Dedifferentiated amniotic fluid mesenchymal stem cell (primary cell): Measurements from ENCODE around the gene DGAT2.
"Not testable (repeated sequence)": the region's sequence is repeated elsewhere in the genome, so short reads cannot be mapped to it uniquely, and the experiment has no call there.

Experiments
- DNase-seq: peaks from one replicate; pipeline ENCODE4 v3.0.0-alpha.2; 2016; ENCODE audit errors: extremely low spot score

DGAT2 gene

DNA sequence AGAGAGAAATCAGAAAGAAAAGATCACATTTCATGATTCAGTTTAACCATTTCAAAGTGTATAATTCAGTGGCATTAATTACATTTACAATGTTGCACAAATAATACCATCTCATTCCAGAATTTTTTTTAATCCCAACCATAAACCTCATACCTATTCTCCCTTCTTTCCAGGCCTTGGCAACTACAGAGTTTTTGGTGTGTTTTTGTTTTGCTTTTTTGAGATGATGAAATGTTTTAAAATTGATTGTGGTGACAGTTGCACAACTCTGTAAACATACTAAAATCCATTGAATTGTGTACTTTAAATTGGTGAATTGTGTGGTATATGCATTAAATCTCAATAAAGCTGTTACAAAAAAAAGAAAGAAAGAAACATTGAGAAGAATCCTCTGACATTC, 13.6 kb upstream of the DGAT2 start:
- not testable (repeated sequence) for DNase-seq

DNA sequence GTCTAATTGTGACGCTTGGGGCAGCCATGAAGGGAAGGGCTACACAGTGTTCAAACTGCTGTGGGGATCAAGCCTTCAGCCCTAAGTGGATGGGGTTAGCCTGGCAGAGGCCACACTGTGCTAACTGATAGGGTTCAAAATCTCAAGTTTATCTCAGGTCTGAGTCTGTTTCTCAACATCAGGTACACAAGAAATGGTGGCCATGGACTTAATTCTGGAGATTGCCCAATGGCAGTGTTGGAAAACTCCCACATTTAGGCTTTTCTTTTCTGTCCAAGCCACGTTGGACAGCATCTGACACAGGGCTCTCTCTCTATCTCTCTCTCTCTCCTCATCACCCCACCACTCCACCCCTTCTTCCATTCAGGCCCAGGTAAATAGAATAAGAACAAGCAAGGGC, 10.9 kb upstream of the DGAT2 start:
- DNase-seq, result no peak

DNA sequence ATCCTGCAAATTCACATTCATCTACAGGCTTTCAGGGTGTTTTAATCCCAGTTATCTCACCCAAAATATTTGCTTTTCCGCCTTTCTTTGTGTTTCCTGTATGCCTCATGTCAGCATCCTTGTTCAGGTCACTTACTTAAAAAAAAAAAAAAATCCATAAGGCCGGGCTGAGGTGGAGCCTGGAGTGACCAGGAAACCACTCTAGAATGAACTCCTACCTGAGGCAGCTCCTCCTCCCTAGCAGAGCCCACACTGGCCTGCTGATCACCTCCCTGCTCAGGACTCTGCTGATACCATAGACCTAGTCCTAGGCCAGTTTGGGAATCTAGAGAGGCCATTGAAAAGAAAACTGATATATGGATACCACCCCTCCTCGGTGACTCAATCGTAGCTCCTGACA, 8.7 kb upstream of the DGAT2 start:
- no peak for DNase-seq

DNA sequence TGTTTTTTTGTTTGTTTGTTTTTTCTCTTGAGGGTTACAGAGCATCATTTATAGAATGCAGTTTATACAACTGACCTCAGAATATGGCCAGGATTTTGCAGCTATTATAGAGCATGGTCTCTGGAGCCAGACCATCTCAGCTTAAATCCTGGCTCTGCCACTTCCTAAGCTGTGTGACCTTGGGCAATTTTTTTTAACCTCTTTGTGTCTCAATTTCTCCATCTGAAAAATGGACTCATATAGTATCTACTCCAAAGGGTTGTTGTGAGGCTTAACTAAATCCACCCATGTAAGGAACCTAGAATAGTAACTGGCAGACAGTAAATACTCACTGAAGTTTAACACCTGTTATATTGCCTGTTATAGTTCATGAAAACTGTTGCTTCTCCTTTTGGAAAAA, 8.3 kb upstream of the DGAT2 start:
- DNase-seq, result no peak

DNA sequence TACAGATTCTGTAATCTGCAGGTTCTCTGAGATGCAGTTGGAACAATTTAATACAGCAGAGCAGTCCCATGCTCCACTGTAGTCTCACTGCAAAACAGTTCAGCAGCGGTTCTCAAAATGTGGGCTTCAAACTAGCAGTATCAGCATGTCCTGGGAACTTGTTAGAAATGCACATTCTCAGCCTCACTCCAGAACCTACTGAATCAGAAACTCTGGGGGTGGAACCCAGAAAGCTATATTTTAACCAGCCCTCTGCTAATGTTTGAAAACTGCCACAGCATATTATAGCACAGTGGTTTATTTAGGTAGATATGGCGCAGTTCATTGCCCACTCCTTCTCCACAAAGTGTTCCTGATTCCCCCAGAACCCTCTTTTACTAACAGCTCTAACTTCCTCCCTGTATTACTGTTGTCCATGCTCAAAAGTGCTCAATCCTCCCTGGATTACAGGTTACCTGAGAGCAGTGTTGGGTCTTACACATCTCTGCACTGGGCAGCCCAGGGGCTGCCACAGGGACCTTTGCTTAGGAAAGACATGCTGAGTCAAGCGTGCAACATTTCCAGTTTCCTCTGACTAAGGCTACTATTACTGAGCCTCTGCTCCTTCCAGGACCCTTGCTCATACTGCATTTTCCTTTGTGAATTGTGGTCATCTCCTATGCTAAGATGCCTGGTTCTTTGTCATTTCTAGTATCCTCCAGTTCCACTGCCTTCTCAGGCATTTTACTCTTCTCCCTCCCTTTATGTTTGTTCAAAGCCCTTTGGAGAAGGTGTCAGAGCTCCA, 7.7 kb upstream of the DGAT2 start:
- no peak for DNase-seq

DNA sequence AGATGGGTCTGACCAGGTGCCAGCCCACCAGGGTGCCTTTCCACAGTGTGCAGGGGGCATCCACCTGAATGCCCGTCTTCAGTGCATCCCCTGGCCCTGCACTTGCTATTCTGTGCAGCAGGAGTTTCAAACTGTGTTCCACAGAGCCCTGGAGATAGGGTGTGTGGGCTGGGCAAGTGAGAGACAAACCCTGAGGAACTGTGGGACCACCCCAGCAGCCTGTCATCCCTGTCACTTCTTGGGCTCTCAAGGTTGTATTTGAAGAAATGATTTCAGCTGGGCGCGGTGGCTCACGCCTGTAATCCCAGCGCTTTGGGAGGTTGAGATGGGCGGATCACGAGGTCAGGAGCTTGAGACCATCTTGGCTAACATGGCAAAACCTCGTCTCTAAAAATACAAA, 6.4 kb upstream of the DGAT2 start:
- DNase-seq, result no peak

DNA sequence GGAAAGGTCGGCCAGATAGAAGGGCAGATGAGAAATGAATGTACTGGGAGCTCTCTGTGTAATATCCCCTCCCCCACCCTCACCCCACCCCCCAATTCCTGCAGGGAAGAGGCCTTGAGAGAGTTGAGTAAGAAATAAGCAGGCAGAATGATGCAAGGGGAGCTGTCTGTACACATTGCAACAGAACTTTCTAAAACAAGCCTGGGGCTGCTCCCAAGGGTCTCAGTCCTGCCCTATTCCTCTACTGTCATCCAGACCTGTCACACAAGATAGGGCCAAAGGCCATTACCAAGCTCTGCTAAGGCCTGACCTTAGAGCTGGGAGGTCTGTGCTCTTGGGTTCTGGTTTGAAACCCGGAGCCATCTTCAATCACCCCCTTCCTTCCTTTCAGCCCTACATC, 5.7 kb upstream of the DGAT2 start:
- peak; percentile 40 for DNase-seq

DNA sequence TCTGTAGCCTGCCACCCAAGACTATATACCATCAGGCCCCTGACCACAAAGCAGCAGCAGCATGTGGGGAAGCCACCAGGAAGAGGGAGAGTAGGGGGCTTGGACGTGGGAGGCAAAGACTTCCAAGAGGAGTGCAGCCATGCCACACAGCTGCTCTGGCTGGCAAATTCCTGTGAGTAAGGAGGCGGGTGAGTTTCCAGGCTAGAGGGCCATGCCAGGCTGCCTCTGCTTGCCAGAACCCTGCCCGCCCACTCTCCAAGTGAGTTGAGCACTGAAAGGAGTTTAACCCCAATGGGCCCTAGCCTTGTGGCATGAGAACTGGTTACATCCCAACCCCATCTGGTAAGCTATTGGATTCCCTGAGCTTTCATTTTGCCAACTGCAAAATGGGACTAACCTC, 4.7 kb upstream of the DGAT2 start:
- no peak for DNase-seq

DNA sequence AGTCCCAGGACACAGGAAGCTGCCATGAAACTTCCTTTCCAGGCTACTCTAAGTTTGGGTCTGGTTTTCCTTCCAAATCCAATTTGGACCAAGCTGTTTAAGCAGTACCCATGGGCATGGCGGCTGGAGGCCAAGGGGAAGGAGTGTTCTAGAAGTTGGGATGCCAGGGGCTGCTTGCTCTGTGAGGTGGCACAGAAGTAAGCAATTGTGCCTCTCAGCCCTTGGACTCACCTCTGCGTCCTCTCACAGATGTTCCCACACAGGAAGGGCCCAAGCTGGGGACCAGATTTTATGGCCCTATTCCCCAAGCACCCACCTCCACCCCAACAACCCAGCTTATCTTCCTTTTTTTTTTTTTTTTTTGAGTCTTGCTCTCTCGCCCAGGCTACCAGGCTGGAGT, 3.5 kb upstream of the DGAT2 start:
- no peak for DNase-seq

DNA sequence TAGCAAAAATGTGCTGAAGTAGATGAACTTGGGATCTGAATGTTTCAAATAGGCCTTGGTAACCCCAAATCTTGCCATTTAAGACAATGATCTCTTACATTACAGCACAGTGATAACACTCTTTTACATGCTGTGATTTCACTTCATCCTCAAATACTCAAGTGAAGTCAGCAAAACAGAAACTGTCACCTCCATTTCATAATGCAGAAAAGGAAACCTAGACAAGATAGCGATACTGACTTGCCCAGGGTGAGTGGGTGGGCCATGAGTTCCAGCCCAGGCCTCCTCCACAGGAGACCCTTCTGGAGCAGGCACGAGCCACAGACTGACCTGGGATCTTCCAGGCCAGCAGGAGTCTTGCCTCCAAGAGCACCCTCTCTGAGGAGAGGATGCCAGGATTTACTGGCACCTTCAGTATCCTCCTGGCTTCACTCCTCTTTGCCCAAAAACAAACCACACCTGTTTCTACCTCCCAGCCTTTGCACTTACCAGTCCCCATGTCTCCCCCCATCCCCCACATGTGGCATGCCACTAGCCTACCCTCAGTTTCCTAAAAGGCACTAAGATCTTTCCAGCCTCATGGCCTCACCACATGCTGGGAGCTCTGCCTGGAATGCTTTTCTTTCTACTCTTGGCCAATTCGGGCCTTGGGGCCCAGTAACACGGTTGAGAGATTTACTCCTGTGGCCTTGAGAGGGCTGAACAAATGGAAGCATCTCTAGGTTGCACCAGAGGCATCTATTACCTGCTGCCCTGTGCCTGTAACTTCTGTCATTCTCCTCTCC, 1.9 kb upstream of the DGAT2 start:
- DNase-seq, result no peak

DNA sequence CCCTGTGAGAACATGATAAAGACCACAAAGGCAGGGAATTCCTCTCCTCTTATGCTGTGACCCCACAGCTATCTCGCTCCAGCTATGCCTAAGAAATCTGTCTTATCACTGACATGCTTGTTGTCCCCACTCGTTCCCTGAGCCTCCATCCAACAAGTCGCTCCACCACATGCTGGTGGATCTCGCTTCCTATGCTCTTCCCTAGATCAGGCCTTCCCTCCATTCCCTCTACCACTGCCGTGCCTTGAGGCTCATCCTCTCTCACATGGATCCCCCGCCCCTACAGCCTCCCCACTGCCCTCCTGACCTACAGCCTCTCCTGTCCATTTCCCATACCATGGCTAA, 1.4 kb upstream of the DGAT2 start:
- DNase-seq, result no peak

DNA sequence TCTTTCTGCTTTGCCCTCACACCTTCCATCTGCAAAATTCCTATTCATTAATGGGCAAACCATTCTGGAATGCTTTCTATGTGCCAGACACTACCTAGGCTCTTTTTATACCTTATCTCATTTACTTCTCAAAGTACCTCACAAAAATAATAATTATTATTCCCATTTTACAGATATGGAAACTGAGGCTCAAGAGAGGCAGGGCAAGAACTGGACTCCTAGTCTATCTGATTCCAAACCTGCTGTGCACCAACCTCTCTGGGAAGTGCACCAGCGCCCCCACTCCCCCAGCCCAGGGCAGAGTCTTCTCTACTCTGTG, 826 bp upstream of the DGAT2 start:
- no peak for DNase-seq

DNA sequence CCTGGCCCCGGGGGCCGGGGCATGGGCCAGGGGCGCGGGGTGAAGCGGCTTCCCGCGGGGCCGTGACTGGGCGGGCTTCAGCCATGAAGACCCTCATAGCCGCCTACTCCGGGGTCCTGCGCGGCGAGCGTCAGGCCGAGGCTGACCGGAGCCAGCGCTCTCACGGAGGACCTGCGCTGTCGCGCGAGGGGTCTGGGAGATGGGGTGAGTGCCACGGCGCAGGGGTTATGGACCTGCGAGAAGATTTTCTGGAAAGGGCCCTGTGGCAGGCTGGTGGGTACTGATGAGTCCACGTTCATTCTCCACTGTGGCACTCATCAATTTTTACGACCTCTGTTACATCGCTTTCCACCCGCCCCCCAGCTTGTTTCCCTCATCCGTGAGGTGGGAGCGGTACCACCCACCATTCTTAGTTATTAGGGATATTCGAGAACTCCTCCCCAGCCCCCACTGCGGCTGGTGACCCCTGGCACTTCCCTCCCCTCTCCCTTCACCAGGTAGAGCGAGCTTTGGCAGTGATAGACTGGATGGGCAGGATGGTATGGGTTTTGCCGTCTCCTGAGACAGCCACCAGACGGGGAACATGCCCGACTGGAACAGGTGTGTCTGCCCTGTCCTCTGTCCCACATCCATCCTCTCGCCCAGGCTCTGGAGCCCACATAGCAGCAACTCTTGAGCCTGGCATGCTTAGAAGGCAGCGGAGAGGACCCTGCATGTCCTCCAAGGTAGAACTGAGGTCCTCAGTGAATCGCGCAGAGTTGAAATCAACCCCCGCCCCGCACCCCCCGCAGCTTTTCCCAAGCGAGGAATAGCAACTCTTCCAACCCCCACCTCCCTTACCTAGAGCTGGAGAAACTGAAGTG, 562 bp downstream of the DGAT2 start:
- DNase-seq, result no peak

DNA sequence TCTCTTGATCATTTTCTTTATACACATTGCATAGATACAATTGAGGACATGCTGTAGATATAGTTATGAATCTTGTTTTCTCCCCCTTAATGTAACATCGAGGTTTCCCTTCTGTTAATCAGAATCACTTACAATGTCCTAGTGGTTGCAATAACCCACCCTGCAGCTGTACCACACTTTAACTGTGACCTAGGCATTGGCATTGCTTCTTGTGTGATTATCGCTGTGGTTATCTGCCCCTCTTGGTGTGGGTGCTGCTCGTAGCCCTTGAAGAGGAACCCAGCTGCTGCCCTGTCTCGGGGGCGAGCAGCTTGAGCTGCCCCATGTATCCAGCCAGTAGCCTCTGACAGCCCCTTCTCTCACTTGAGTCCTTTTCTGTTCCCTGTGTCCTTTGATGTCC, 1.5 kb downstream of the DGAT2 start:
- DNase-seq, result no peak

DNA sequence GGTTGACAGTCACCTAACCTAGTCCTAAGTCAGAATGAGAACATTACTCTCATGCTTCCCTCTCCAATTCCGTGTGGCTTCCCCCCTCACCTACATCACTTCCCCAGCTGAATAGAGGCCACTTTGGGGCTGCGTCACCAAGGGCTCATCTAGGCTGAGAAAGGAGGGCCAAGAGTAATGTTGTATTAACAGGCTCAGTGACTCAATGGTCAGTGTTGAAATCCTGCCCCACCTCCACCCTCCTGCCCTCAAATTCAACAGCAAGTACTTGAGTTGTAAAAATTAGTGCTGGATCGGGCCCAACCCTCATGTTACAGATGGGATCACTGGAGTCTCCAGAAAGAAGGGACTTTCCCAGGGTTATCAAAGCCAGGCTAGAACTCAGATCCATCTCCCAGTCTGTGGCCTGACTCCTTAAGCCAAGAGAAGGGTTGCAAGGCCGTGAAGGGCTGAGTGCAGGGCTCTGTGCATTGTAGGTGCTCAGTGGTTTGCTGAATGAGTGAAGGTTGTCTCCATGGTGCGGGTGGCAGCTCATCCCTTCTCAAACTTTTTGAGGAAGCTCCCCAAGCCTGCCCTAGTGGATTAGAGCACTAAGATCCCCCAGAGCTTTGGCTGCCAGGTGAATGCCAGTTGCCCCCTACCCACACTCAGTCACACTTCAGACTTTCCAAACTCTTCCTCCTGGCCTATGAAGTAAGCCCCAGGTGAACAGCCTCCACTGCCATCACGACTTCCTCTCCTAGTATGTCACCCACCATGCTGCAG, 3.2 kb downstream of the DGAT2 start:
- no peak for DNase-seq

DNA sequence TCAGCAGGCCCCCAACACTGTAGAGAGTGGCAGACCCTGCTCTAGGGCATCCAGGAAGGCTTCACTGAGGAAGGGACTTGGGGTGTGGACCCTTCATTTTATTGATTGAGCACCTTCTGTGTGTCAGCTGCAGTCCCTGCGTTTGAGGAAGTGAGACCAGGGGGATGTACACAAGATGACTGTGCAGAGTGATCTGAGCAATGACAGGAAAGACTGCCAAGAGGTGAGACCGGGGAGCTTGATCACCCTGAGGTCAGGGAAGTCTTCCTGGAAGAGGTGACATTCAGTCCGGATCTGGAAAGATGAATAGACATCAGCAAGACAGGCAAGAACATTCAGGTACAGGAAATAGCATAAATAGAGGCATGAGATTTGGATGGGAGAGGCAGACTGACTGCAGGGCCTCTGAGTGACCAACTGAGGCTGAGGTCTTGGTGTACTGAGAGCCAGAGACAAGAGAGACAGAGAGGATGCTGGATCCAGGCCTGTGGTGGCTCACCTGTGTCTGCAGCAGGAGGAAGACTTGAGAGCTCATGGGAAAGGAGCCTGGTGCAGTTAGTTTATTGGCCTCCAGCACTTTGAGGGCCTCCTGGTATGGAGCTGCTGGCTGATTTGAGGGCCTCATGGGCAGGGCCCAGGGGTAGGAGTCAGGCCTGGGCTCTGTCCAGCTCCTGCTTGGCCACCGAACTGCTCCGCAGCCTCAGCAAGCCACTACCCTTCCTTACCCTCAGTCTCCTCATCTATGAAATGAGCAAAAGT, 5.2 kb downstream of the DGAT2 start:
- DNase-seq, result no peak

DNA sequence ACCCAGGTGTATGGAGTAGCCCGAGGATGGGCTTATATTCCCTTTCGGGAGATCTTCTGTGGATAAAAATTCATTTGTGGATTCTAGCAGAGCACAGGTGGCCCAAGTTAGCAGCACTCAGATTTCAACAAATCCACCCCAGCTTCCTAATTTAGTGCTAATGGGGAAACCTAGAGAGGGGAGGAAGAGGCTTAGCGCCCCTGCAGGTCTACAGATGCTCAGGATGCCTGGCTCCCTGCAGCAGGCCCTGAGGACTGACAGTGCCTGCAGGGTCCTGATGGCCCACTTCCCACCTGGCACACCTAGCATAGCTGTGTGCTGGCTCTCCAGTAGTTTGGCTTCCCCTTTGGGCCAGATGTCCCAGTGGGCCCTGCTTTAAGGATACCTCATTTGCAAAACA, 6.5 kb downstream of the DGAT2 start:
- DNase-seq, result no peak

DNA sequence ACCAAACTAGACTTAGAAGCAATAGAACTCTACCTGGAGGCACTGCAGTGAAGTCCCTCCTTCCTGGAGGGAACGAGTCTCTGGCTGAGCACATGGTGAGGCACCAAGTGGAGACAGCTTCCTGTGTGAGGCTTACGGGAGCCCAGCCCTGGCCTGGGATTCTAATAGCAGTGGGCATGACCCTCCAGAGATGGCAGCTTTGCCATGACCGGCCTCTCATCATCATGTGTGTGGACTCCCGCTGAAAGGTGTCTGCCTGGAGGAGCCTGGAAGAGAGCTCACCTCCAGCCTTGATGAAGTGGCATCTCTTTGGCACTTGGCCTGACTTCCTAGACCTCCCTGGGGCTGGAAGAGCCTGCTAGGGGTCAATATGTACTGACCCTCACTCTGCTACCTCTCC, 8.0 kb downstream of the DGAT2 start:
- DNase-seq, result no peak

DNA sequence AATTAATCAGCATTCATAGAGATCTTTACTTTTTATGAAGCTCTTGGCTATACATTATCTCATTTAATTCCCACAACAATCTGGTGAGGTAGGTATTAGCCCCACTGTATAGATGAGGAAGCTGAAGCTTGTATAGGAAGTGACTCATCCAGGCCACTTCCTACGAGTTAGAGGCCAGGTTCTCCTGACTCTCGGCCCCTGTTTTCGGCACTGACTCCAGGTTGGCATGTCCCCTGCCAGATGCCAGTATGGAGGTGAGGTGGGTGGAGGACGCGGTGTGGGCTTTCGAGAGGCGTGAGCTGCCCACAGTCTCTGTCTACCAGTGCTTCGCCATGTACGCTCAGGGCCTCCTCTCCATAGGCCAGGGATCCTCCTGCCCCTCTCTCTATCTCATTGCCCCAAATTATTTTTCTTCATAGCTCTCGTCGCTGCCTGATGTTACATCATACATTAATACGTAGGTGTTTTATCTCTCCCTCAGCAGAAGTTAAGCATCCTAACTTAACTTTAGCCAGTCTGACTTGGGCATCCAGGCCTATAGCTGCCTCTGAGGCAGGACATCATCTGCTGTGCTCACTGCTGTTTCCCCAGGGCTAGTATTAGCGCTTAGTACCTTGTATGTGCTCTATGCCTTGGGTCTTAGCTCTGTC, 9.0 kb downstream of the DGAT2 start:
- no peak for DNase-seq

DNA sequence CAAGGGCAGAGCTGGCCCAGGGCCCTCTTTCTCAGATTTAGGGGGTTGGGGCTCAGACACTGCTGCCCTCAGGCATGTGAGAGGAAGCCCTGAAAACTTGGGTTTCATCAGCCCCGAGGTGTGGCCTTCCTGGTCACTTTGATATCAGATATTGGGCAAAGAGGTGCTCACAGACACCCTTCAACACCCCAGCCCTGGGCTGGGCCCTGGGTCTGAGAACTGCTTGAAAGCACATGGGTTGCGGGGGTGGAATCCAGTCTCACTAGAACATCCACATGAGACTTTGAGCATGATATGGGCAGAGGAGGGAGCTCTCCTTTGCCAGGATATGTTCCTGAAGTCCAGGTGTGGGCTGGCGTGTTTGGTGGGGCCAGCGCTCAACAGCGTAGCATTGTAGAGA, 10.4 kb downstream of the DGAT2 start:
- DNase-seq, result no peak

DNA sequence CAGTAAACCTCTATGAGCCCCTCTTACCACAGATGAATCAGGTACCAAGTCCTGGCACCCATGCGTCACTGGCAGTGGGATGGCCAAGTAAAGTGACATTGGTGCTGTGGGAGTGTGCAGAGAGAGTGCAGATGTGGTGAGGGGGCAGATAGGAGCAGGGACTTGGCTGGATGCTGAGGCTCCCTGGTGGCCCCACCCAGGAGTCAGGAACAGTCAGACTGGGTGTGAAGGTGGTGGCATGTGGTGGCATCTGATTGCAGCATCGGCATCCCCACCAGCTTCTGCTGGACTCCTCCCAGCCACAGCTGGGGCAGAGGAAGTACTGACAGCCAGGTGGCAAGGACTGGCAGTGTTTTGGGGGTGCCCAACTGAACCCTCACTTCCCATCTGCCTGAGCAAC, 11.4 kb downstream of the DGAT2 start:
- DNase-seq, result no peak
